ENCODE measurements around the gene FAM107B. TPM values are rescaled to one million over a fixed set of nuclear protein-coding genes. Genes with fewer than 3 reads are reported as not detected.

FAM107B gene
- total RNA-seq, 1 experiment from 2014 or later = 41.6 TPM

GRCh38 chr10:14518149-14518548 lies 256.5 kb downstream of the FAM107B start:
- no peak overlapping the region for H2AFZ ChIP-seq (ENCODE audit: low read depth, low read length, poor library complexity, severe bottlenecking)
- no peaks in the 10 kb centered on the region for H3K27me3 ChIP-seq (ENCODE audit: insufficient read depth, low read length)
- BruUV-seq (replicated peaks) = no TSS peak
- H3K9me2 ChIP-seq (ENCODE audit: insufficient read depth) = no peaks in the 10 kb centered on the region
- H3K4me2 ChIP-seq (ENCODE audit: low read length) = no peak overlapping the region
- DNase-seq (ENCODE audit: low read depth, low spot score) (no peak), ATAC-seq (no peak)
- H3K27ac ChIP-seq (ENCODE audit: low read depth, low read length) = no peak overlapping the region
- no peaks in the 10 kb centered on the region for H4K20me1 ChIP-seq (ENCODE audit: insufficient read depth)
- H3K4me3 ChIP-seq (replicated peaks in 1 of 2; ENCODE audit: low read depth in 1 of 2, low read length in 2 of 2) = no peak overlapping the region
- ChIA-PET RAD21 (ENCODE audit: low non-redundant PET in 1 of 2, low total read pairs in 2 of 2, uncharacterized antibody in 2 of 2, unreplicated experiment in 2 of 2) (no interaction called here), CTCF (no interaction called here), POLR2A (no interaction called here)
- peaks cover 0 to 3% of the 10 kb centered on the region in 2 experiments; a peak in 1 of 4 replicates for H3K36me3 ChIP-seq (ENCODE audit: control insufficient read depth in 1 of 2, insufficient read depth in 2 of 2, low read length in 2 of 2)
- intact Hi-C loops (cut with micrococcal nuclease) = no loop called here
- no peaks in the 10 kb centered on the region for H3K4me1 ChIP-seq (ENCODE audit: control insufficient read depth in 1 of 2, insufficient read depth in 2 of 2, low read length in 2 of 2)
- no peaks in the 10 kb centered on the region for H3K79me2 ChIP-seq (ENCODE audit: insufficient read depth, low read length)
- no peaks in the 10 kb centered on the region for H3K9me3 ChIP-seq (ENCODE audit: control insufficient read depth in 1 of 2, insufficient read depth in 1 of 2, low read depth in 1 of 2, low read length in 2 of 2)
- TF ChIP-seq REST (IDR thresholded peaks at IDR 0.05; ENCODE audit: low read depth) (no peak), CBX3 (IDR thresholded peaks at IDR 0.05; ENCODE audit: low read depth) (no peak), CTCF (IDR thresholded peaks at IDR 0.05 in 2 of 3, conservative IDR thresholded peaks at IDR 0.05 in 1 of 3; ENCODE audit: borderline replicate concordance in 1 of 3, insufficient read depth in 1 of 3, low read depth in 2 of 3, low read length in 2 of 3) (no peak), ZFX (IDR thresholded peaks at IDR 0.05) (no peak), YY1 (IDR thresholded peaks at IDR 0.05; ENCODE audit: extremely low read depth, insufficient replicate concordance, low read depth, low read length) (no peak), FOSL1 (IDR thresholded peaks at IDR 0.05; ENCODE audit: low read depth) (no peak), ATF3 (IDR thresholded peaks at IDR 0.05) (no peak), SP1 (IDR thresholded peaks at IDR 0.05; ENCODE audit: low read depth) (no peak), EZH2 (IDR thresholded peaks at IDR 0.05) (no peak), SIN3A (IDR thresholded peaks at IDR 0.05; ENCODE audit: low read depth) (no peak), TCF7L2 (IDR thresholded peaks at IDR 0.05; ENCODE audit: borderline replicate concordance, extremely low read depth, insufficient read depth, insufficient read length) (no peak), CEBPB (IDR thresholded peaks at IDR 0.05; ENCODE audit: low read depth) (no peak), SRF (IDR thresholded peaks at IDR 0.05; ENCODE audit: low read depth) (no peak), JUND (IDR thresholded peaks at IDR 0.05) (no peak), POLR2AphosphoS5 (IDR thresholded peaks at IDR 0.05; ENCODE audit: low read depth, low read length) (no peak)
- H3K9ac ChIP-seq (ENCODE audit: low read length) = no peak overlapping the region
